DND-41 (cell line): ENCODE data around the gene CHAT.

Experiments used
- ATAC-seq: fragments of 200-7000 bp; cut with Tn5 transposase; 3 replicates; pipeline ENCODE4 v1.9.1; 2021; ENCODE audit warnings: low read depth; ENCODE audit not compliant: insufficient read depth
- DNase-seq: peaks from one replicate; pipeline ENCODE4 v3.0.0-alpha.2; 2020
- H2AFZ ChIP-seq: 2 replicates; pipeline ENCODE4 v1.6.0; 2012; ENCODE audit warnings: low read depth, low read length
- H3K27ac ChIP-seq: 2 replicates; pipeline ENCODE4 v1.5.1; 2012; ENCODE audit warnings: low read length, inconsistent platforms
- H3K27me3 ChIP-seq: fragments of 200-600 bp; sonication (generic); 2 replicates; pipeline ENCODE4 v1.6.0; 2012; ENCODE audit warnings: low read length, mild to moderate bottlenecking, inconsistent platforms; ENCODE audit not compliant: insufficient read depth, poor library complexity
- H3K36me3 ChIP-seq: 2 replicates; pipeline ENCODE4 v1.5.1; 2012; ENCODE audit warnings: low read length, inconsistent platforms; ENCODE audit not compliant: insufficient read depth
- H3K4me1 ChIP-seq: 2 replicates; pipeline ENCODE4 v1.5.1; 2012; ENCODE audit warnings: mild to moderate bottlenecking, low read length; ENCODE audit not compliant: insufficient read depth
- H3K4me2 ChIP-seq: 2 replicates; pipeline ENCODE4 v1.6.0; 2012; ENCODE audit warnings: mild to moderate bottlenecking, moderate library complexity, low read length, inconsistent platforms; ENCODE audit not compliant: insufficient read depth
- H3K4me3 ChIP-seq, 2 experiments: fragments of 200-600 bp in 1 of 2; shearing (Covaris generic) in 1 of 2; 2 replicates each; pipeline ENCODE4 v1.5.1; 2012 to 2016; ENCODE audit warnings: inconsistent platforms in 2 of 2, low read length in 2 of 2, mild to moderate bottlenecking in 2 of 2, low read depth in 1 of 2, moderate library complexity in 1 of 2
- H3K79me2 ChIP-seq: 2 replicates; pipeline ENCODE4 v1.6.0; 2012; ENCODE audit warnings: low read length, inconsistent platforms; ENCODE audit not compliant: insufficient read depth
- H3K9ac ChIP-seq: 2 replicates; pipeline ENCODE4 v1.6.0; 2012; ENCODE audit warnings: low read depth, mild to moderate bottlenecking, inconsistent platforms, low read length, moderate library complexity
- H3K9me3 ChIP-seq: 2 replicates; pipeline ENCODE4 v1.5.1; 2012; ENCODE audit warnings: low read length, moderate library complexity, mild to moderate bottlenecking, inconsistent platforms; ENCODE audit not compliant: insufficient read depth, severe bottlenecking
- H4K20me1 ChIP-seq: 2 replicates; pipeline ENCODE4 v1.6.0; 2012; ENCODE audit warnings: low read length; ENCODE audit not compliant: insufficient read depth
- EZH2 ChIP-seq: IDR thresholded peaks from 3 replicates; pipeline ENCODE4 v1.6.1; 2012; ENCODE audit warnings: borderline replicate concordance, low read depth, mild to moderate bottlenecking, moderate library complexity, low read length, inconsistent platforms; ENCODE audit not compliant: severe bottlenecking
- TF ChIP-seq, protein P1 (sequence below): IDR thresholded peaks from 2 replicates; pipeline ENCODE4 v1.5.1; 2012; ENCODE audit warnings: borderline replicate concordance, low read length, moderate library complexity, mild to moderate bottlenecking; ENCODE audit not compliant: poor library complexity, severe bottlenecking; ENCODE audit errors: extremely low read depth

CHAT gene

DNA sequence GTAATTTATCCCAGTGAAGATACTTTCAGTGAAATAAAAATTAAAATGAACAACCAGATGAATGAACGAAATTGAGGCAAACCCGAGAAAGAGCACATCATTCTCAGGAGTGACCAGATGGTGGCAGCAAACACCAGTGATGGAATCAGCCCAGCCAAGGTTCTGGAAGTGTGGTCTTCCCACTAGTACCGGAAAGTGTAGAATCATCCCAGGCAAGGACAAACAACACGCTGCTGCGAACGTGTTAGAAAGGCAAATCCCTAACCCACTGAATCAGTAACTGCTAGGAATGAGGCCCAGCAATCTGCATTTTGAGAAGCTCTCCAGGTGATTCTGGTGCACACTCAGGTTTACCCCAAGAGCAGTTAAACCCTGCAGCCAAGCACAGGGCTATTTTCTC lies 19.2 kb upstream of the CHAT start:
- peak; percentile 44 for DNase-seq
- no peak overlapping the region for H3K4me2 ChIP-seq
- ATAC-seq = peak; percentile 58; the same call in 1 of the 3 replicates

DNA sequence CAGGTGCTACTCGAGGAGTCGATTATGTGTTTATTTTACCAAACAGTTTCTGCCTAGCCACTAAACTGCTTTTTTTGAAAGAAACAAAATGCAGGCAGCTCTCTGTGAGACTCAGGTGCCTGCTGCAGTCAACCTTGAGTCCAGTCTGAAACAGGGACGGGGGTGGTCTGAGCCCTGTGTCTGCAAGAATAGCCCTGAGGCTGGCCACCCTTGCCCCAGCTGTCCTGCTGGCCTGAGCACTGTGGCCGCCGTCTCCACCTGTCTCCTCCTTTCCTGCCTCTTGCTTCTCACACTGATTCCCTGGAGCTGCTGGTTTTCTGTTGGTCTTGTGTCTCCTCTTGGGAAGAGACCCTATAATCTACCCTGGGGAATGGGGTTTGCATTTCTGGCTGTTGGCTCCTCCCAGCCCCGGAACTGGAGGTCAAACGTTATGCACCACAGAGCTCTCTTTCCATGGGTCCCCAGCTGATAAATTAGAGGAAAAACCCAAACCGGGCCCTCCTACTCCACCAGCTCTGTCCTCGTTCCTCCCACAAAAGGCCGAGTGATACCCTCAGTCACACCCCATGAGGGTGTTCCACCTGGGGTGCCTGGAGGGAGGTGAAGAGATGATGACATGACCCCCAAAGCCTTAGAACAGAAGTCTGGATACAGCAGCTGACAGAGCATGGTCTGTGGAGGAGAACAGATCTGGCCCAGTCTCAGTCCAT lies 18.7 kb upstream of the CHAT start:
- Histone ChIP-seq H3K9me3 (no peaks in the 10 kb centered on the region), H2AFZ (no peak overlapping the region), H3K4me2 (no peak overlapping the region), H3K79me2 (no peaks in the 10 kb centered on the region), H4K20me1 (no peaks in the 10 kb centered on the region), H3K4me3 (no peak overlapping the region), H3K9ac (no peak overlapping the region), H3K27ac (no peak overlapping the region), H3K36me3 (no peaks in the 10 kb centered on the region), H3K27me3 (no peaks in the 10 kb centered on the region), H3K4me1 (no peaks in the 10 kb centered on the region)
- DNase-seq = no peak
- no peak for ATAC-seq
- TF ChIP-seq EZH2 = no peak
- TF ChIP-seq, protein P1, sequence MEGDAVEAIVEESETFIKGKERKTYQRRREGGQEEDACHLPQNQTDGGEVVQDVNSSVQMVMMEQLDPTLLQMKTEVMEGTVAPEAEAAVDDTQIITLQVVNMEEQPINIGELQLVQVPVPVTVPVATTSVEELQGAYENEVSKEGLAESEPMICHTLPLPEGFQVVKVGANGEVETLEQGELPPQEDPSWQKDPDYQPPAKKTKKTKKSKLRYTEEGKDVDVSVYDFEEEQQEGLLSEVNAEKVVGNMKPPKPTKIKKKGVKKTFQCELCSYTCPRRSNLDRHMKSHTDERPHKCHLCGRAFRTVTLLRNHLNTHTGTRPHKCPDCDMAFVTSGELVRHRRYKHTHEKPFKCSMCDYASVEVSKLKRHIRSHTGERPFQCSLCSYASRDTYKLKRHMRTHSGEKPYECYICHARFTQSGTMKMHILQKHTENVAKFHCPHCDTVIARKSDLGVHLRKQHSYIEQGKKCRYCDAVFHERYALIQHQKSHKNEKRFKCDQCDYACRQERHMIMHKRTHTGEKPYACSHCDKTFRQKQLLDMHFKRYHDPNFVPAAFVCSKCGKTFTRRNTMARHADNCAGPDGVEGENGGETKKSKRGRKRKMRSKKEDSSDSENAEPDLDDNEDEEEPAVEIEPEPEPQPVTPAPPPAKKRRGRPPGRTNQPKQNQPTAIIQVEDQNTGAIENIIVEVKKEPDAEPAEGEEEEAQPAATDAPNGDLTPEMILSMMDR = no peak

More for the DNA sequence above, 19.2 kb upstream of the CHAT start:
- no peak overlapping the region for H3K9ac ChIP-seq
- H3K27ac ChIP-seq = no peak overlapping the region
- TF ChIP-seq, protein P1 = peak; percentile 95
- no peak for TF ChIP-seq EZH2
- H3K79me2 ChIP-seq = no peaks in the 10 kb centered on the region
- H3K4me3 ChIP-seq = no peak overlapping the region
- no peaks in the 10 kb centered on the region for H3K4me1 ChIP-seq
- H4K20me1 ChIP-seq = no peaks in the 10 kb centered on the region
- no peak overlapping the region for H2AFZ ChIP-seq
- H3K36me3 ChIP-seq = no peaks in the 10 kb centered on the region
- H3K27me3 ChIP-seq = no peaks in the 10 kb centered on the region
- no peaks in the 10 kb centered on the region for H3K9me3 ChIP-seq

DNA sequence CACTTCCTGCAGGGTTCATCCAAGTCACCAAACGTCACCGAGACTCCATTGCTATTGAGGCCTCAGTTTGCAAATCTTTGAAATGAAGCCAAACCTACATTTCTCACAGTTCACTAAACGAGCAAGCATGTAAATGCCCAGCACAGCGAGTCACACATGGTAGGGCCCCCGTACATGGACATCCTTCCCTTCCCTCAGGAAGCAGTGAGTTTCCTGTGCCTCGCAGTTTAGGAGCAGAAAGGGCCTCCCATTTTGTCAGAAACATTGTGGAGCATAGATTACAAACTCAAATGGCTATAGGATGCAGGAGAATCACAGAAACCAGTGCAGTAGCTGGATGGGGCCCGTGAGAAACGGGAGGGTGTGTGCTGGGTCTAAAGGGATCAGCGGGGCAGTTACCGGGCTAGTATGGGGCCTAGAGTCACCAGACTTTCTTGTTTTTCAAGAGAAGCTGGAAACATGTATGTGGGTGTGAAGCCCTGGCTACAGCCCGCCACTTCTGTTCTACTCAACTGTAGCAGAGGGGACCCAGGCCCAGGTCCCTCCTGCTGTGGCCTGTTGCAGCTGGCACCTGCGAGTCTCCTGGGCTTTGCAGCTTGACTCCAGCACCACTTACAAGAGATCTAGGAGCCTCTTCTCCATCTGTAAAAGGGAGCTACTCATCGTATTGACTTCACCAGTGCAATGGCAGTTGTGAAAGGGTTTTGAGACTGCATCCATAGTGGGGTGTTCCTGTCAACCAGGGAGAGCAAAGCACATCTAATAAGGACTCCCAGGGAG lies 17.9 kb upstream of the CHAT start:
- no peak overlapping the region for H3K27ac ChIP-seq
- no peaks in the 10 kb centered on the region for H3K36me3 ChIP-seq
- no peak overlapping the region for H3K4me2 ChIP-seq
- ATAC-seq (no peak), DNase-seq (no peak)
- H3K27me3 ChIP-seq = no peaks in the 10 kb centered on the region
- H3K79me2 ChIP-seq = no peaks in the 10 kb centered on the region
- H3K9me3 ChIP-seq = no peaks in the 10 kb centered on the region
- no peaks in the 10 kb centered on the region for H3K4me1 ChIP-seq
- no peak overlapping the region for H3K4me3 ChIP-seq
- H3K9ac ChIP-seq = no peak overlapping the region
- no peaks in the 10 kb centered on the region for H4K20me1 ChIP-seq
- H2AFZ ChIP-seq = no peak overlapping the region
- TF ChIP-seq, protein P1 = no peak
- no peak for TF ChIP-seq EZH2

DNA sequence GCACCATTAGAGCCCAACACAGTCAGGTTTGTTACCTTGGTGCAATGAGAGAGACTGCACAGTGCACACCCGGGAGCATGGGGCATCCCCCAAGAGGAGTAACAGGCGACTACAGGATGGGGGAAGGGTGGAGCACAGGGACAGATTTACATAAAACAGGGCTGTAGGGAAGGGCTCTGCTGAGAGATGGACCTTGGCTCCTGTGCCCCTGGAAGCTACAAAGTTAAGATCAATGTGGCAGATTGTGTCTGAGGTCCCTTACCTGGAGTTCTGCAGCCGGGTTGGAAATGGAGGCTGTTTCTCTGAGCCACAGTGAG lies 17.4 kb upstream of the CHAT start:
- DNase-seq (no peak), ATAC-seq (no peak)
- H3K4me2 ChIP-seq = no peak overlapping the region
- H3K36me3 ChIP-seq = no peaks in the 10 kb centered on the region
- no peaks in the 10 kb centered on the region for H4K20me1 ChIP-seq
- H3K27ac ChIP-seq = no peak overlapping the region
- H3K9me3 ChIP-seq = no peaks in the 10 kb centered on the region
- no peaks in the 10 kb centered on the region for H3K27me3 ChIP-seq
- no peaks in the 10 kb centered on the region for H3K4me1 ChIP-seq
- no peak overlapping the region for H3K4me3 ChIP-seq
- no peak overlapping the region for H3K9ac ChIP-seq
- TF ChIP-seq EZH2 = no peak
- TF ChIP-seq, protein P1 = no peak
- H3K79me2 ChIP-seq = no peaks in the 10 kb centered on the region
- no peak overlapping the region for H2AFZ ChIP-seq
